HL-60 (cell line): ENCODE data around the gene FANCG.

ENCODE experiments used
- DNase-seq, 2 experiments: peaks; one replicate each; pipeline ENCODE4 v3.0.0-alpha.2; 2010 to 2020; ENCODE audit warnings: low read depth in 1 of 2, low spot score in 1 of 2
- H3K27ac ChIP-seq: fragments of 250-450 bp; sonication (Bioruptor Pico); replicated peaks from 2 replicates; pipeline ENCODE4 v1.5.1; 2020; ENCODE audit warnings: mild to moderate bottlenecking, moderate library complexity
- H3K27me3 ChIP-seq: fragments of 250-450 bp; sonication (Bioruptor Pico); 2 replicates; pipeline ENCODE4 v1.5.1; 2021; ENCODE audit warnings: mild to moderate bottlenecking, moderate library complexity; ENCODE audit not compliant: insufficient read depth, poor library complexity, severe bottlenecking
- H3K4me3 ChIP-seq: replicated peaks from 2 replicates; pipeline ENCODE4 v1.5.1; 2011; ENCODE audit warnings: mild to moderate bottlenecking, control low read depth, low read length; ENCODE audit not compliant: insufficient read depth
- CTCF ChIP-seq: IDR thresholded peaks from one replicate; pipeline ENCODE4 v1.5.1; 2011; ENCODE audit warnings: low read length, control low read depth, inconsistent platforms; ENCODE audit not compliant: insufficient read depth
- GABPA ChIP-seq: IDR thresholded peaks from 2 replicates; pipeline ENCODE4 v1.6.1; 2012; ENCODE audit warnings: low read depth
- POLR2AphosphoS5 ChIP-seq: IDR thresholded peaks from 2 replicates; pipeline ENCODE4 v1.6.1; 2012; ENCODE audit warnings: low read depth
- REST ChIP-seq: IDR thresholded peaks from 2 replicates; pipeline ENCODE4 v1.6.1; 2012; ENCODE audit warnings: low read depth; ENCODE audit not compliant: insufficient replicate concordance
- SPI1 ChIP-seq: IDR thresholded peaks from 2 replicates; pipeline ENCODE4 v1.6.1; 2012; ENCODE audit warnings: low read depth, mild to moderate bottlenecking, borderline replicate concordance

Gene FANCG

GRCh38 chr9:35027374-35027773 is 52.4 kb downstream of the FANCG start:
- H3K27me3 ChIP-seq, result no peaks in the 10 kb centered on the region
- no peak overlapping the region for H3K27ac ChIP-seq
- H3K4me3 ChIP-seq, result no peak overlapping the region
- TF ChIP-seq GABPA, result no peak
- TF ChIP-seq SPI1, result no peak
- TF ChIP-seq CTCF, result no peak
- TF ChIP-seq POLR2AphosphoS5, result no peak
- no peak for TF ChIP-seq REST
- DNase-seq, result no peak

GRCh38 chr9:35026671-35027070 is 53.1 kb downstream of the FANCG start:
- no peak overlapping the region for H3K27ac ChIP-seq
- no peaks in the 10 kb centered on the region for H3K27me3 ChIP-seq
- DNase-seq, result no peak
- TF ChIP-seq REST (no peak), SPI1 (0 out of 2 replicates have a peak, but pooled peaks have one; percentile 11)
- no peak overlapping the region for H3K4me3 ChIP-seq
